Osteocyte (in vitro differentiated cells): Measurements from ENCODE around the gene TCERG1L. TPM values are rescaled to one million over a fixed set of nuclear protein-coding genes. Genes with fewer than 3 reads are reported as not detected.

Experiments used
- DNase-seq: peaks from one replicate; pipeline ENCODE4 v3.0.0; 2021; ENCODE audit warnings: mixed read lengths; ENCODE audit not compliant: unreplicated experiment; ENCODE audit errors: extremely low spot score
- H3K27ac Mint-ChIP-seq: one replicate; pipeline ENCODE4 v1.8.0; 2021; ENCODE audit warnings: mild to moderate bottlenecking, mixed read lengths; ENCODE audit not compliant: unreplicated experiment
- H3K27me3 Mint-ChIP-seq: one replicate; pipeline ENCODE4 v1.8.0; 2021; ENCODE audit warnings: mixed read lengths; ENCODE audit not compliant: unreplicated experiment
- H3K36me3 Mint-ChIP-seq: one replicate; pipeline ENCODE4 v1.8.0; 2021; ENCODE audit warnings: mixed read lengths; ENCODE audit not compliant: unreplicated experiment
- H3K4me1 Mint-ChIP-seq: one replicate; pipeline ENCODE4 v1.8.0; 2021; ENCODE audit warnings: mixed read lengths; ENCODE audit not compliant: unreplicated experiment
- H3K4me3 Mint-ChIP-seq: one replicate; pipeline ENCODE4 v1.8.0; 2021; ENCODE audit warnings: mild to moderate bottlenecking, moderate library complexity, mixed read lengths; ENCODE audit not compliant: unreplicated experiment
- H3K9me3 Mint-ChIP-seq: one replicate; pipeline ENCODE4 v1.8.0; 2021; ENCODE audit warnings: mixed read lengths; ENCODE audit not compliant: unreplicated experiment
- total RNA-seq: library from RNA; stranded (reverse); gene quantifications from 2 replicates; pipeline ENCODE4 v1.2.1, GENCODE V29; 2021
- TF ChIP-seq, protein P1 (sequence below): fragments of 200-600 bp; sonication (generic); IDR thresholded peaks from 2 replicates; pipeline ENCODE4 v1.5.0; 2021; ENCODE audit warnings: antibody characterized with exemption, mild to moderate bottlenecking, moderate library complexity

TCERG1L gene
- total RNA-seq, 1 donor from 2014 or later = not detected

DNA sequence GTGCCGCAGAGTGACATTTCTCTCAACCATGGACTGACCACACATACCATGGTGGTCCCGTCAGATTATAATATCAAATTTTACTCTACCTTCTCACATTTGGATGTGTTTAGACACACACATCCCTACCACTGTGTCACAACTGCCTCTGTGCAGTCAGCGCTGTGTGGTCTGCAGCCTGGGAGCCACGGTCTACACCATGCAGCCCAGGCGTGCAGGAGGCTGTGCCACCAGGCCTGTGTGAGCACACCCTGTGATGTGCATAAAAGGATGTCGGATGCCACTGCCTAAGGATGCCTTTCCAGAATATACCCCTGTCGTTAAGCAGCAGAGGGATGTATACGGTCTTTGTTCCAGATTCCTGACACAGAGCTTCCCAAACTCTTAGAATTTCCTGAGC lies 150.4 kb downstream of the TCERG1L start:
- Mint-ChIP-seq H3K4me1 (no peaks in the 10 kb centered on the region), H3K9me3 (peaks cover 47% of the 10 kb centered on the region), H3K27me3 (no peaks in the 10 kb centered on the region)

DNA sequence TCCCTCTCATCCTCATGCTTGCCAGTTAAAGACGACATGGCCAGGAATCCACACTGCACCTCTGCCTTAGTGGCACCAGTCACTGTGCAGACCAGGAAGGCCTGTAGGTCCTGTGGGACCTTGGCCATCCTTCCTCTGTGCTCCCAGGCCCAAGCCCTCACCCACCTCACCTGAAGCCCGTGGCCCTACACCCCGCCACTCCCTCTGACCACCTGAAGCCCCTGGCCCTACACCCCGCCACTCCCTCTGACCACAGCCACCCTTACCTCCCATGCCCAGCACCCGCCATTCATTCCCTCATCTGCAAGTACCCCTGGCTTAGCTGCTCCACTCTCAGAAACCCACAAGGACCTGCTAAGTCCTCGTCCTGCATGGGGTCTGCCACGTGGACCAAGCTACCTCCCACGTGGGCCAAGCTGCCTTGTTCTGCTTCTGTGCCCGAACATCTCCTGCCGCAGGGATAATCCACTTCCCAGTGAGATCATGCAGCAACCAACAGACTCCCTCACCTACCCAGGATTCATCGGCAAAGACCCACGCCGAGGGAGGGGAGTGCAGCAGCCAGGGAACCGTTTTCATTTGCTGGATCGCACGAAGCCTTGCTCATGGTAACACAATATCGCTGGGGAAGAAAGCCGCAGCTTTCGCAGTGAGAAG lies 151.2 kb downstream of the TCERG1L start:
- H3K4me1 Mint-ChIP-seq = no peaks in the 10 kb centered on the region
- no peaks in the 10 kb centered on the region for H3K36me3 Mint-ChIP-seq
- H3K27ac Mint-ChIP-seq = no peak overlapping the region
- H3K9me3 Mint-ChIP-seq = peaks cover 40% of the 10 kb centered on the region
- H3K27me3 Mint-ChIP-seq = no peaks in the 10 kb centered on the region
- TF ChIP-seq, protein P1, sequence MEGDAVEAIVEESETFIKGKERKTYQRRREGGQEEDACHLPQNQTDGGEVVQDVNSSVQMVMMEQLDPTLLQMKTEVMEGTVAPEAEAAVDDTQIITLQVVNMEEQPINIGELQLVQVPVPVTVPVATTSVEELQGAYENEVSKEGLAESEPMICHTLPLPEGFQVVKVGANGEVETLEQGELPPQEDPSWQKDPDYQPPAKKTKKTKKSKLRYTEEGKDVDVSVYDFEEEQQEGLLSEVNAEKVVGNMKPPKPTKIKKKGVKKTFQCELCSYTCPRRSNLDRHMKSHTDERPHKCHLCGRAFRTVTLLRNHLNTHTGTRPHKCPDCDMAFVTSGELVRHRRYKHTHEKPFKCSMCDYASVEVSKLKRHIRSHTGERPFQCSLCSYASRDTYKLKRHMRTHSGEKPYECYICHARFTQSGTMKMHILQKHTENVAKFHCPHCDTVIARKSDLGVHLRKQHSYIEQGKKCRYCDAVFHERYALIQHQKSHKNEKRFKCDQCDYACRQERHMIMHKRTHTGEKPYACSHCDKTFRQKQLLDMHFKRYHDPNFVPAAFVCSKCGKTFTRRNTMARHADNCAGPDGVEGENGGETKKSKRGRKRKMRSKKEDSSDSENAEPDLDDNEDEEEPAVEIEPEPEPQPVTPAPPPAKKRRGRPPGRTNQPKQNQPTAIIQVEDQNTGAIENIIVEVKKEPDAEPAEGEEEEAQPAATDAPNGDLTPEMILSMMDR = no peak
- H3K4me3 Mint-ChIP-seq = no peak overlapping the region
- DNase-seq = no peak

More for the DNA sequence above, 150.4 kb downstream of the TCERG1L start:
- H3K27ac Mint-ChIP-seq = no peak overlapping the region
- no peaks in the 10 kb centered on the region for H3K36me3 Mint-ChIP-seq
- no peak overlapping the region for H3K4me3 Mint-ChIP-seq
- no peak for DNase-seq
- TF ChIP-seq, protein P1 = no peak

DNA sequence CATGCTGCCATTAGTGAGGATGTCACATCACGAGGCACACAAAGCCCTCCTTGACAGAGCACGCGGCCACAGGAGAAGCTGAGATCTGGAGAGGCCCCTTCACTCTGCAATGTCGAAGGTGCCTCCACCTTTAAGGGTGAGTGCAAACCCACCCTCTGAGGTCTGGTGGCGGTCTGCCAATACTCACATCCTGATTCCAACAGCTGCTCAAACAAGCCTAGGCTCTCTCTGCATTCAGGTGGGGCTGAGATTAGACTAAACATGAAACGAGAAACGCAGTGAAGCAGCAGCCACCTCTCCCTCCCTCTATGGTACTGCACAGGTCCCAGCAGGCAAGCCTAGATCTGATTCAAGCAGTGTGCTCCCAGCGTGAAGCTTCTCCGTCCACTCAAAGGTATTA lies 151.8 kb downstream of the TCERG1L start:
- Mint-ChIP-seq H3K4me1 (no peaks in the 10 kb centered on the region), H3K27ac (no peak overlapping the region), H3K9me3 (peaks cover 36% of the 10 kb centered on the region), H3K4me3 (no peak overlapping the region), H3K27me3 (no peaks in the 10 kb centered on the region), H3K36me3 (no peaks in the 10 kb centered on the region)
- TF ChIP-seq, protein P1 = no peak
- no peak for DNase-seq

DNA sequence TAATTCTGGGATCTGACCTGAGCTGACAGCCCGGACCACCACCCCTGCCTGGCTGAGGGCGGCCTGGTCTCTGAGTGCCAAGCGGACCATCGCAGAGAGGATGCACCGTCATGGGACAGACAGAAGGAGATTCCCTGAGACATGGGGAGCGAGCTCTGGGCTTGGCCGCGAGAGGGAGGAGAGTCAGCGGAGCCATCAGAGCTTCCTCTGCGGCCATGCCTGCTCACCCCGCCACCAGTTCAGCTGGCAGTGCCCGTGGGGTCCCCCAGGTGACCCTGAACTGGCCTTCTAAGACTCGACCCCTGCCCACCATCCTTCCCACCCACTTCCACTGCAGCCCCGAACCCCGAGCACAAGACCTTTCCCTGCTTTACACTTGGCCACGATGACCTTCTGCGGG lies 152.8 kb downstream of the TCERG1L start:
- H3K36me3 Mint-ChIP-seq = no peaks in the 10 kb centered on the region
- H3K27me3 Mint-ChIP-seq = no peaks in the 10 kb centered on the region
- no peak overlapping the region for H3K27ac Mint-ChIP-seq
- TF ChIP-seq, protein P1 = no peak
- no peak for DNase-seq
- no peak overlapping the region for H3K4me3 Mint-ChIP-seq
- H3K9me3 Mint-ChIP-seq = peaks cover 32% of the 10 kb centered on the region
- H3K4me1 Mint-ChIP-seq = no peaks in the 10 kb centered on the region

DNA sequence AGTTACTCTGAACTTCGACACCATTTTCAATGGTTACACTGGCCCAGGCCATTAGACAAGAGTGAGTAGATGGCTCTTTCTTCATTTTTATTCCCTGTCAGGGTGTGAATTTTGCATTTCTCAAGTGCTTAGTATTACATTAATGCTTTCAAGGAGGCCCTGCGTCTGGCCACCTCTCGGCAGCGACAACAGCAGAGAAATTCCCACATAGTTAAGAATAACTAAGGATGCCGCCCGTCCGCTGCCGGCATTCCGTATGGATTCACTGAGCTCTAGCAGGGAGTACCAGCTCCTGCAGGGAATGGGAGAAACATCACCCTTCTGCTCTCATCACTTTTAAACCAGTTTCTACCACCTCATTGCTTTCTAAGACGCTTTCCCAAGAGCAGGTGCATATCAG lies 153.6 kb downstream of the TCERG1L start:
- Mint-ChIP-seq H3K4me1 (no peaks in the 10 kb centered on the region), H3K4me3 (no peak overlapping the region), H3K36me3 (no peaks in the 10 kb centered on the region), H3K27ac (no peak overlapping the region), H3K9me3 (peaks cover 33% of the 10 kb centered on the region), H3K27me3 (no peaks in the 10 kb centered on the region)
- TF ChIP-seq, protein P1 = no peak
- DNase-seq = no peak
